Thyroid gland (tissue), 4 donors: ENCODE data around the gene ALG2.

Experiments used
- POLR2A ChIP-seq, 2 donors: fragments of 450-650 bp; IDR thresholded peaks; one replicate each; pipeline ENCODE4 v1.6.1; 2017; ENCODE audit warnings: antibody characterized with exemption in 2 of 2, mild to moderate bottlenecking in 2 of 2, moderate library complexity in 1 of 2
- TF ChIP-seq, protein P1 (sequence below), 6 experiments: fragments of 200-600 bp in 3 of 6; fragments of 450-650 bp in 3 of 6; sonication (generic) in 3 of 6; IDR thresholded peaks; one replicate each; pipeline ENCODE4 v1.5.1; 2016 to 2019; ENCODE audit warnings: antibody characterized with exemption in 6 of 6, mild to moderate bottlenecking in 2 of 6, inconsistent platforms in 1 of 6, moderate library complexity in 1 of 6

DNA sequence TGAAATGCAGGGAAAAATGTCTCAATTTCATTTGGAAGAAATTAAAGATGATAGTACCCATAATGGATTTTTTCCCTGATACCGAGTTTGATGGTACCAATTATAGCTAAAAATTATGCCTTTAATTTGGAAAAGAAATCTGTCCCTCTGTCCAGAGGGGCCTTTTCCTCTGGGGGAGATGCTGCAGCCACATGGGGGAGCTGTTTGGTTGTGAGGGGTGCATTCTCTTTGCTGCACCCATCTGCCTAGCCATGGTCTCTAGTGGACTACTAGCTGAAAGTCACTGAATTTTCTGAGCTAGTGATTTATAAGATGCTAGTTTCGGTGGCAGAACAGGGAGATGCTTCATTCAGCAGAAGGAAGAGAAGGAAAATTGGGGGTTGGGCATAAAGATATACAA is 10.0 kb upstream of the ALG2 start:
- TF ChIP-seq, protein P1, sequence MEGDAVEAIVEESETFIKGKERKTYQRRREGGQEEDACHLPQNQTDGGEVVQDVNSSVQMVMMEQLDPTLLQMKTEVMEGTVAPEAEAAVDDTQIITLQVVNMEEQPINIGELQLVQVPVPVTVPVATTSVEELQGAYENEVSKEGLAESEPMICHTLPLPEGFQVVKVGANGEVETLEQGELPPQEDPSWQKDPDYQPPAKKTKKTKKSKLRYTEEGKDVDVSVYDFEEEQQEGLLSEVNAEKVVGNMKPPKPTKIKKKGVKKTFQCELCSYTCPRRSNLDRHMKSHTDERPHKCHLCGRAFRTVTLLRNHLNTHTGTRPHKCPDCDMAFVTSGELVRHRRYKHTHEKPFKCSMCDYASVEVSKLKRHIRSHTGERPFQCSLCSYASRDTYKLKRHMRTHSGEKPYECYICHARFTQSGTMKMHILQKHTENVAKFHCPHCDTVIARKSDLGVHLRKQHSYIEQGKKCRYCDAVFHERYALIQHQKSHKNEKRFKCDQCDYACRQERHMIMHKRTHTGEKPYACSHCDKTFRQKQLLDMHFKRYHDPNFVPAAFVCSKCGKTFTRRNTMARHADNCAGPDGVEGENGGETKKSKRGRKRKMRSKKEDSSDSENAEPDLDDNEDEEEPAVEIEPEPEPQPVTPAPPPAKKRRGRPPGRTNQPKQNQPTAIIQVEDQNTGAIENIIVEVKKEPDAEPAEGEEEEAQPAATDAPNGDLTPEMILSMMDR (IDR thresholded peaks at IDR 0.05): peak in 4 of 6 experiments; percentile 5 to 37 (median 22)
- TF ChIP-seq POLR2A (IDR thresholded peaks at IDR 0.05): no peak
